HL-60/S4 treated with phorbol 12-myristate 13-acetate at 8.2 ng/mL for 4 days and 3 days (cell line): ENCODE results near the gene PLXNA1.

Experiments
- in situ Hi-C: fragments of 300-500 bp; cut with MboI; formaldehyde crosslinking; loops from 2 replicates; pipeline ENCODE4 v1.15.0; 2022; ENCODE audit warnings: low sequenced_read_pairs

PLXNA1 gene

DNA sequence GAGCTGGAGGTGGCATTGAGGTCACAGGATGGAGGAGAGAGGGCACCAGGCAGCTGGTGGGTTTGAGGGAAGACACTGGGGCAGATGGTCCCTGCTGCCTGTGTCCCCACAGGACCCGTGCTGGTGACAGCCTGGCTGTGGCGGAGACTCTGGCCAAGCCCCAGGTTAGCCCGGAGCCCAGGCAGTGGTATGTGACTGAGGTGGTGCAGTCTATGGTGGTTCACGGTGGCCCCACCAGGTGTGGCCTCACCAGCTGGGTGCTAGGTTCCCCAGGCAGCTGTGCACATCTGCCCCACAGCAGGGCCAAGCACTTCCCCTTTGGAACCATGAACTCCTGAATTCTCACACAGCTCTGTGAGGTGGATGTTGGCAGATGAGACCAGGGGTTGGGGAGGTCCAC lies 15.4 kb downstream of the PLXNA1 start:
- in situ Hi-C loops: loop anchor here (25.0 kb wide), 1 partner anchor 236 kb away; no protein-coding TSS in a partner anchor

DNA sequence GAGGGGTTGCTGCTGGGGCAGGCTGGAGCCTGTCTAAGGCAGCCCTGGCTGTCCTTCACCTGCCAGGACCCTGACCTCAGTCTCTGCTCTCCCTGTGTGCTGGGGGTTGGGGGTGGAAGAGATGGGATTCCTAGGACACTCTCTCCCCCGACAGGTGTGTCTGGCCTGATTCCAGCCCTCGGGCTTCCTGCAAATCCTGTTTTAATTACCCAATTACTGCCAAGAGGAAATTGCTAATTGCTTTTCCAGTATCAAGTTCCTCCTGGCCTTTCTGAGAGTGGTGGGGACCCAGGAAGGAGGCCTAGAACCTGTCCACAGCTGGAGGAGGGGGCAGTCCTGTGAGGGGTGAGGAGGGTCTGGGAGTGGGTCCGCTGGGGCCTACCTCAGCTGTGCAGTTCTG lies 15.8 kb downstream of the PLXNA1 start:
- in situ Hi-C loops: loop anchor here (25.0 kb wide), 1 partner anchor 236 kb away; no protein-coding TSS in a partner anchor

- in situ Hi-C loops: loop anchor here (25.0 kb wide), 1 partner anchor 237 kb away; no protein-coding TSS in a partner anchor
These were observed 16.5 kb downstream of the PLXNA1 start for GRCh38 chr3:126999383-126999782.

DNA sequence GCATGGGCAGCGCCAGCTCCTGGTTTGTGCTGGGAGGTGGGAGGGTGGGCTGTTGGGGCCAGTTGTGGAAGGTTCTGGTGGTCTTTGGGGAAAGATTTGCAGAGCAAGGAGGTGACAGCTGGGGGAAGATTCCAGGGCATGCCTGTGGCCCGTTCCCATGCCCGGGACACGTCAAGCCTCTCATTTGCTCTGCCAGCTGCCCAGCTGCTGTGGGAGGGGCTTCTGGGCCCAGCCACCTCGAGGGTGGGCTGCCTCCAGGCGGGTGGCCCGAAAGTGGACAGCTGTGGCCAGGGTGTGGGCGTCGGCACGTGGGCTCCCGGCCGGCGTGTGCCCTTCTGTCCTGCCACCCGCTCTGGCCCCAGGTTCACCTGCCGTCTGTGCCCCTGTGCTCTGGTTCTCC lies 17.2 kb downstream of the PLXNA1 start:
- in situ Hi-C loops: no loop called here

DNA sequence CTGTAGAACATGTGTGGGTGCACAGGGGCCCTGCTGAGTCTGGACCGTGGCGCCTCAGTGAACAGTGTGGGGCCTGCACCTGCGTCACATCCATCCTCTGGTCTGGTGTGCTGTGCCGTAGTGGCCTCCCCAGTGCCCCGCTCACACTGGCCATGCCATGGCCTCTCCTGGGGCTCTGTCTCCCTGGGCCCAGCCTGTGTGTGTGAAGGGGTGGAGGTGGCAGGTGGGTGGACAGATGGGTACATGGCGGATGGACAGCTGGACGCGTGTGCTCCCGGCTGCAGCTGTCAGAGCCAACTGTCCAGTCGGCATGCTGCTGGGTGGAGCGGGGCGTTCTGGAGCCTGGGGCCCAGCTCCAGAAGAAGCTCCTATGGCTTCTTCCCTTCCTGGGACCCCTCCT lies 17.8 kb downstream of the PLXNA1 start:
- in situ Hi-C loops: no loop called here

- in situ Hi-C loops: no loop called here
These were observed 18.7 kb downstream of the PLXNA1 start for GRCh38 chr3:127001486-127002194.

- in situ Hi-C loops: no loop called here
These were observed 19.6 kb downstream of the PLXNA1 start for GRCh38 chr3:127002195-127003174.

GRCh38 chr3:127003175-127003555 lies 20.2 kb downstream of the PLXNA1 start:
- in situ Hi-C loops: no loop called here

GRCh38 chr3:127003601-127004280 lies 20.8 kb downstream of the PLXNA1 start:
- in situ Hi-C loops: no loop called here

- in situ Hi-C loops: no loop called here
These were observed 21.9 kb downstream of the PLXNA1 start for GRCh38 chr3:127004641-127005397.

DNA sequence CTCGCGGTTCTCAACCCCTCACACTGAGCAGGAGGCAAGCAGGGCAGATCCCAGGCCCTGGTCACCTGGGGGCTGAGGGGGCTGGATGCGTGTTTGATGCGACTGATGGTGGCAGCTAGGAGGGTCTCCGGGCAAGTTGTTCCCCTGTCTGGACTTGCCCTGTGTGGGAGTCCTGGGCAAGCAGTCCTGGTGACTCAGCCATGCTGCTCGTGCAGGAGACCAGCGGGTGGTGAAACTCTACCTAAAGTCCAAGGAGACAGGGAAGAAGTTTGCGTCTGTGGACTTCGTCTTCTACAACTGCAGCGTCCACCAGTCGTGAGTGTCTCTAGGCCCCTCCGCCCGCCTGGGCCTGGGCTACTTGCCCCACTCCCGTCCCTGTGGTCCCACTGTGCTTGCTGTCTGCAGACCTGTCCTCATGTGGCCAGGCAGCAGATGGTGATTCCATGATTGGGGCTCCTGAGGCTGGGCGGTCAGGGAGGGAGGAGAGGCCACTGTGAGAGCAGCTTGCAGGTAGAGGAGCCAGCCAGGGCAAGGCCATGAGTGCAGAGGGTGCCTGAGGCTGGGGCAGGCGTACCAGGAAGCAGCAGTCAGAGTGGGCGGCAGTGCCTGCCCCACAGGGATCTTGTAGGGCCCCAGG lies 23.1 kb downstream of the PLXNA1 start:
- in situ Hi-C loops: no loop called here

GRCh38 chr3:127006781-127007436 lies 24.0 kb downstream of the PLXNA1 start:
- in situ Hi-C loops: no loop called here

DNA sequence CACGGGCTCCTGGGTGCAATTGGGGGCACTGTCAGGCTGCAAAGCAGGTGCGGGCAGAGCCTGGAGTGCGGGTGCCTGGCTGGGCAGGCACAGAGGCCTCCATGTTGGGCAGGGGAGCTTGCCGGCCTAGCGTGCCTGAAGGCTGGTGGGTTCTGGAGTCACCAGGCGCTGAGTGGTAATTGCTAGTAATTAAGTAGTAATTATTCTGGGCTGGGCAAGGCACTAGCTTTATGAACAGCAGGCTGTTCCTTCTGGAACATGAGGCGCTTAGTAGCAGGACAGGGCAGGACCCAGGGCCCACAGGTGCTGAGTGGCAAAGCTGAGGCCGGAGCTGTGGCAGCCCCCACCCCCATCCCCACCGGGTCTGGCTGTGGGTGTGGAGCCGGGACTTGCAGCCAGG lies 25.3 kb downstream of the PLXNA1 start:
- in situ Hi-C loops: no loop called here

DNA sequence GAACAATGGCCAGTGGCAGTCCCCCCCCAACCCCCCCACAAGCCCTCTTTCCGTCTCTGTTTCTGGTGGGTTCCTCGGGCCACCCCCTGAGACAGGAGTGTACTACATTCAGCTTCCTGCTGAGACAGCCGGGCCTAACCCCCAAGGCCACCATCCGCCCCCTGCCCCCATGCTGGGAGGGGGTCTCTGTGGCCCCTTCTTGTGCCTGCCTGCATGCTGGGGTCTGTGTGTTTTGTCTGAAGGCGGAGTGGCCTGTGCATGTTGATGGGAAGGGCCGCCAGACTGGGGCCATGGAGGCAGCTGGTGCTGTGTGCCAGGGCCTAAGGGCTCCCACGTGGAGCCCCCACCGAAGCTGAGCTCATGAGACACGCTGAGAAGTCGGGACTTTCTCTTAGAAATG lies 26.6 kb downstream of the PLXNA1 start:
- in situ Hi-C loops: no loop called here

- in situ Hi-C loops: no loop called here
These were observed 28.5 kb downstream of the PLXNA1 start for GRCh38 chr3:127011270-127011992.

DNA sequence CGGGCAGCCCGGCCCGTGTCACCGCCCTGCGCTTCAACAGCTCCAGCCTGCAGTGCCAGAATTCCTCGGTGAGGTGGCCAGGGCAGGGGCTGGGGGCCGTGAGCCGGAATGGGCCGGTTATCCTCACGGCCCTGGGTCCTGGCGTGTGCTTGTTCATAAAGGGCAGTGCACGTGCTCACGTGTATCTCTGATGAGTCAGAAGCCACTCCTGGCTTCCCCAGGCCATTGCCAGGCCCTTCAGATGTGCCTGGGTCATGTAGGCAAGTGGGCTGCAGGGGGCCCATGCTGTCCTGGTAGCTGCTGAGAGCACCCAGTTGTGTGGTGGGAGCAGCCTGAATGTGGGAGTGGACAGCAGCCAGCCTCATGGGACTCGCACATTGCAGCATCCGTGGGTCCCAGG lies 29.2 kb downstream of the PLXNA1 start:
- in situ Hi-C loops: no loop called here

DNA sequence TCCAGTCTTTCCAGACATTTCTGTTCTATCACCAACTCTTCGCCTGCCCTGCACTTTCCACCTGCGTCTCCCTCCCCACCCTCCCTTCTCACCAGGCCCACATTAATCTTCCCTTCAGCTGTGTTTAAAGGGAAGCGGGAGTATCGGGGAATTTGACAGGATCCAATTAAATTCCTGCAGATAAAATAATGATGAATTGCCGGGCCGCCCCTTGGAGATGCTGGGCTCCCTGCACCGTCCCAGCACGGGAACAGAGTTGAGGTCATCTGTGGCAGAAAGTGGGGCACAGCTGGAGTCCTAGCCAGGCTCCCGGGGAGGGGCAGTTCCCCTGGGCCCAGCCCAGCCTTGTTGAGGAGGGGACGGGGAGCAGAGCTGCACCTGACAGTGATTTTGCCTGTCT lies 30.3 kb downstream of the PLXNA1 start:
- in situ Hi-C loops: no loop called here

- in situ Hi-C loops: no loop called here
These were observed 31.0 kb downstream of the PLXNA1 start for GRCh38 chr3:127013758-127014535.
